A549 (cell line): ENCODE results near the gene TMEM269.

ENCODE experiments used
- ATOH8 ChIP-seq: fragments of 250-450 bp; sonication (Bioruptor Pico); IDR thresholded peaks from 2 replicates; pipeline ENCODE4 v1.5.0; 2020; ENCODE audit warnings: low read depth, mild to moderate bottlenecking, moderate library complexity
- CHD2 ChIP-seq: fragments of 150-350 bp; IDR thresholded peaks from 2 replicates; pipeline ENCODE4 v1.6.1; 2014; ENCODE audit warnings: low read length; ENCODE audit not compliant: partially characterized antibody
- EP300 ChIP-seq, 2 experiments: fragments of >200 bp; sonication (Bioruptor Twin); formaldehyde crosslinking; IDR thresholded peaks; 2 replicates in 1 of 2; 3 replicates in 1 of 2; pipeline ENCODE4 v1.6.1; 2016 to 2017
- HDAC2 ChIP-seq: fragments of 200-600 bp; sonication (generic); IDR thresholded peaks from 2 replicates; pipeline ENCODE4 v1.6.1; 2016
- HOXA7 ChIP-seq: fragments of 250-450 bp; sonication (Bioruptor Pico); IDR thresholded peaks from 2 replicates; pipeline ENCODE4 v1.5.0; 2020; ENCODE audit warnings: mild to moderate bottlenecking, moderate library complexity
- PHF8 ChIP-seq: fragments of 200-600 bp; sonication (generic); IDR thresholded peaks from 2 replicates; pipeline ENCODE4 v1.6.1; 2016; ENCODE audit warnings: low read depth, mild to moderate bottlenecking, antibody characterized with exemption, moderate library complexity, borderline replicate concordance
- POLR2A ChIP-seq: IDR thresholded peaks from 2 replicates; pipeline ENCODE4 v1.6.1; 2012; ENCODE audit warnings: mild to moderate bottlenecking, low read length
- RFX5 ChIP-seq: fragments of 450-650 bp; IDR thresholded peaks from 2 replicates; pipeline ENCODE4 v1.7.1; 2014; ENCODE audit warnings: antibody characterized with exemption, mild to moderate bottlenecking, moderate library complexity
- SMC3 ChIP-seq: fragments of >200 bp; sonication (Bioruptor Twin); formaldehyde crosslinking; IDR thresholded peaks from 3 replicates; pipeline ENCODE4 v1.6.1; 2018; ENCODE audit warnings: inconsistent platforms
- TF ChIP-seq, protein P1 (sequence below): fragments of >200 bp; sonication (Bioruptor Twin); formaldehyde crosslinking; IDR thresholded peaks from 3 replicates; pipeline ENCODE4 v1.5.1; 2016

- TF ChIP-seq CHD2: no peak
- TF ChIP-seq ATOH8 (CRISPR knock-in tag): no peak
- TF ChIP-seq, protein P1, sequence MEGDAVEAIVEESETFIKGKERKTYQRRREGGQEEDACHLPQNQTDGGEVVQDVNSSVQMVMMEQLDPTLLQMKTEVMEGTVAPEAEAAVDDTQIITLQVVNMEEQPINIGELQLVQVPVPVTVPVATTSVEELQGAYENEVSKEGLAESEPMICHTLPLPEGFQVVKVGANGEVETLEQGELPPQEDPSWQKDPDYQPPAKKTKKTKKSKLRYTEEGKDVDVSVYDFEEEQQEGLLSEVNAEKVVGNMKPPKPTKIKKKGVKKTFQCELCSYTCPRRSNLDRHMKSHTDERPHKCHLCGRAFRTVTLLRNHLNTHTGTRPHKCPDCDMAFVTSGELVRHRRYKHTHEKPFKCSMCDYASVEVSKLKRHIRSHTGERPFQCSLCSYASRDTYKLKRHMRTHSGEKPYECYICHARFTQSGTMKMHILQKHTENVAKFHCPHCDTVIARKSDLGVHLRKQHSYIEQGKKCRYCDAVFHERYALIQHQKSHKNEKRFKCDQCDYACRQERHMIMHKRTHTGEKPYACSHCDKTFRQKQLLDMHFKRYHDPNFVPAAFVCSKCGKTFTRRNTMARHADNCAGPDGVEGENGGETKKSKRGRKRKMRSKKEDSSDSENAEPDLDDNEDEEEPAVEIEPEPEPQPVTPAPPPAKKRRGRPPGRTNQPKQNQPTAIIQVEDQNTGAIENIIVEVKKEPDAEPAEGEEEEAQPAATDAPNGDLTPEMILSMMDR: no peak
- no peak for TF ChIP-seq RFX5
- no peak for TF ChIP-seq PHF8
- TF ChIP-seq SMC3: no peak
- no peak for TF ChIP-seq POLR2A
- TF ChIP-seq EP300 (IDR thresholded peaks at IDR 0.05): no peak
- no peak for TF ChIP-seq HOXA7 (CRISPR knock-in tag)
- no peak for TF ChIP-seq HDAC2
Measured at GRCh38 chr1:42830631-42831030, 45.8 kb downstream of the TMEM269 start.
